Neural cell (in vitro differentiated cells): ENCODE measurements around the gene WDFY3. TPM values are rescaled to one million over a fixed set of nuclear protein-coding genes. Genes with fewer than 3 reads are reported as not detected.

Source experiments
- H2AFZ ChIP-seq: fragments of 200-600, 300-800 bp; sonication (generic), shearing (Covaris generic); 2 replicates; pipeline ENCODE4 v1.6.0; 2014; ENCODE audit warnings: low read depth, mild to moderate bottlenecking, antibody characterized with exemption, low read length, moderate library complexity
- H3F3A ChIP-seq: fragments of 200-600 bp; shearing (Covaris generic); 2 replicates; pipeline ENCODE4 v1.6.1; 2016; ENCODE audit warnings: mild to moderate bottlenecking, moderate library complexity, mixed read lengths, antibody characterized with exemption, low read length; ENCODE audit not compliant: insufficient read depth, poor library complexity, severe bottlenecking
- H3K27ac ChIP-seq: fragments of 200-600, 300-800 bp; sonication (generic), shearing (Covaris generic); 2 replicates; pipeline ENCODE4 v1.5.1; 2014; ENCODE audit warnings: mild to moderate bottlenecking, low read length, moderate library complexity
- H3K27me3 ChIP-seq: fragments of 300-800, 200-600 bp; sonication (generic), shearing (Covaris generic); 2 replicates; pipeline ENCODE4 v1.6.0; 2014; ENCODE audit warnings: mild to moderate bottlenecking, low read depth, low read length, moderate library complexity; ENCODE audit not compliant: insufficient read depth
- H3K36me3 ChIP-seq: fragments of 300-800, 200-600 bp; sonication (generic), shearing (Covaris generic); 2 replicates; pipeline ENCODE4 v1.5.1; 2014; ENCODE audit warnings: mild to moderate bottlenecking, antibody characterized with exemption, low read length, moderate library complexity; ENCODE audit not compliant: insufficient read depth
- H3K4me2 ChIP-seq: fragments of 300-800, 200-600 bp; sonication (generic), shearing (Covaris generic); 2 replicates; pipeline ENCODE4 v1.6.0; 2014; ENCODE audit warnings: mild to moderate bottlenecking, low read length
- H3K4me3 ChIP-seq: fragments of 300-800, 200-600 bp; sonication (generic), shearing (Covaris generic); 2 replicates; pipeline ENCODE4 v1.5.1; 2014; ENCODE audit warnings: mild to moderate bottlenecking, low read length, moderate library complexity
- H3K79me2 ChIP-seq: fragments of 200-600 bp; shearing (Covaris generic); replicated peaks from 2 replicates; pipeline ENCODE4 v1.6.0; 2014; ENCODE audit warnings: mild to moderate bottlenecking, low read length, moderate library complexity; ENCODE audit not compliant: insufficient read depth
- H3K9ac ChIP-seq: fragments of 300-800, 200-600 bp; sonication (generic), shearing (Covaris generic); 2 replicates; pipeline ENCODE4 v1.6.1; 2016; ENCODE audit warnings: mild to moderate bottlenecking, low read length, mixed read lengths
- H3K9me2 ChIP-seq: fragments of 200-600 bp; shearing (Covaris generic); 2 replicates; pipeline ENCODE4 v1.6.1; 2016; ENCODE audit warnings: mild to moderate bottlenecking, low read length, mixed read lengths; ENCODE audit not compliant: insufficient read depth
- H3K9me3 ChIP-seq: fragments of 200-600, 300-800 bp; sonication (generic), shearing (Covaris generic); 2 replicates; pipeline ENCODE4 v1.6.1; 2016; ENCODE audit warnings: mild to moderate bottlenecking, mixed run types, low read length, moderate library complexity, mixed read lengths
- H4K20me1 ChIP-seq: fragments of 200-600 bp; shearing (Covaris generic); 2 replicates; pipeline ENCODE4 v1.6.1; 2016; ENCODE audit warnings: mild to moderate bottlenecking, mixed run types; ENCODE audit not compliant: insufficient read depth
- CTCF ChIP-seq: fragments of 450-650 bp; IDR thresholded peaks from 2 replicates; pipeline ENCODE4 v1.5.1; 2014; ENCODE audit warnings: antibody characterized with exemption, mild to moderate bottlenecking, moderate library complexity; ENCODE audit not compliant: poor library complexity, severe bottlenecking
- EP300 ChIP-seq: fragments of 450-650 bp; conservative IDR thresholded peaks from 2 replicates; pipeline ENCODE4 v1.6.1; 2014; ENCODE audit warnings: antibody characterized with exemption, mild to moderate bottlenecking, moderate library complexity; ENCODE audit not compliant: poor library complexity, severe bottlenecking
- EZH2 ChIP-seq: fragments of 200-600, 300-800 bp; shearing (Covaris generic), sonication (generic); IDR thresholded peaks from 2 replicates; pipeline ENCODE4 v1.6.1; 2014; ENCODE audit warnings: antibody characterized with exemption, low read length, borderline replicate concordance, mild to moderate bottlenecking; ENCODE audit not compliant: insufficient read depth, poor library complexity, severe bottlenecking
- MXI1 ChIP-seq: fragments of 450-650 bp; conservative IDR thresholded peaks from 2 replicates; pipeline ENCODE4 v1.6.1; 2014; ENCODE audit warnings: antibody characterized with exemption, mild to moderate bottlenecking; ENCODE audit not compliant: poor library complexity, severe bottlenecking
- POLR2AphosphoS5 ChIP-seq: IDR thresholded peaks from 2 replicates; pipeline ENCODE4 v1.6.1; 2012
- RAD21 ChIP-seq: fragments of 450-650 bp; conservative IDR thresholded peaks from 2 replicates; pipeline ENCODE4 v1.6.1; 2014; ENCODE audit warnings: antibody characterized with exemption, mild to moderate bottlenecking, moderate library complexity
- REST ChIP-seq: IDR thresholded peaks from 2 replicates; pipeline ENCODE4 v1.6.1; 2012; ENCODE audit warnings: borderline replicate concordance
- SMC3 ChIP-seq: fragments of 450-650 bp; conservative IDR thresholded peaks from 2 replicates; pipeline ENCODE4 v1.6.1; 2014; ENCODE audit warnings: antibody characterized with exemption, mild to moderate bottlenecking, moderate library complexity; ENCODE audit not compliant: poor library complexity
- TAF1 ChIP-seq: IDR thresholded peaks from 2 replicates; pipeline ENCODE4 v1.6.1; 2012; ENCODE audit warnings: low read depth
- polyA plus RNA-seq: library from polyadenylated mRNA; depleted of rRNA; stranded (reverse); fragments of >200 nt; gene quantifications from 2 replicates; pipeline ENCODE4 v1.2.3, GENCODE V29; 2014

WDFY3 gene
- polyA plus RNA-seq, 1 donor from 2014 or later: 39.8 TPM

GRCh38 chr4:84995386-84995785 lies 28.9 kb upstream of the WDFY3 start:
- Histone ChIP-seq H3K9me3 (no peaks in the 10 kb centered on the region), H3K9me2 (no peaks in the 10 kb centered on the region), H3K4me2 (no peak overlapping the region), H3K27ac (no peak overlapping the region), H3K9ac (no peak overlapping the region), H3K27me3 (no peaks in the 10 kb centered on the region), H2AFZ (no peak overlapping the region), H3K4me3 (no peak overlapping the region), H4K20me1 (no peaks in the 10 kb centered on the region), H3F3A (no peaks in the 10 kb centered on the region), H3K36me3 (no peaks in the 10 kb centered on the region), H3K79me2 (no peaks in the 10 kb centered on the region)
- TF ChIP-seq EP300: no peak
- TF ChIP-seq CTCF: no peak
- TF ChIP-seq EZH2: no peak
- no peak for TF ChIP-seq REST
- no peak for TF ChIP-seq RAD21
- no peak for TF ChIP-seq MXI1
- no peak for TF ChIP-seq TAF1
- TF ChIP-seq SMC3: no peak
- no peak for TF ChIP-seq POLR2AphosphoS5

GRCh38 chr4:84994280-84994679 lies 27.8 kb upstream of the WDFY3 start:
- Histone ChIP-seq H3K36me3 (no peaks in the 10 kb centered on the region), H3K79me2 (no peaks in the 10 kb centered on the region), H3K9me3 (no peaks in the 10 kb centered on the region), H3K4me3 (no peak overlapping the region), H3K9ac (no peak overlapping the region), H3K27ac (no peak overlapping the region), H3K27me3 (no peaks in the 10 kb centered on the region), H3K4me2 (no peak overlapping the region), H4K20me1 (no peaks in the 10 kb centered on the region), H2AFZ (no peak overlapping the region), H3K9me2 (no peaks in the 10 kb centered on the region), H3F3A (no peaks in the 10 kb centered on the region)
- TF ChIP-seq TAF1: no peak
- no peak for TF ChIP-seq CTCF
- no peak for TF ChIP-seq MXI1
- TF ChIP-seq REST: no peak
- no peak for TF ChIP-seq EP300
- TF ChIP-seq RAD21: no peak
- no peak for TF ChIP-seq SMC3
